Spleen (tissue), 11 donors: Measurements from ENCODE around the gene DDB1. TPM values are rescaled to one million over a fixed set of nuclear protein-coding genes. Genes with fewer than 3 reads are reported as not detected.

Experiments used
- DNase-seq: peaks from one replicate; pipeline ENCODE4 v3.0.0-alpha.2; 2020
- H3K27ac ChIP-seq, 8 donors: fragments of 200-600 bp; sonication (generic) in 7 of 8; 1 replicate in 4 of 8; 2 replicates in 4 of 8; pipeline versions ENCODE4 v1.5.0 to v1.8.0; 2016 to 2021; ENCODE audit warnings: inconsistent platforms in 4 of 8, mild to moderate bottlenecking in 4 of 8, moderate library complexity in 1 of 8
- H3K27me3 ChIP-seq, 7 donors: fragments of 200-600 bp; sonication (generic) in 6 of 7; replicated peaks in 1 of 7; 1 replicate in 4 of 7; 2 replicates in 3 of 7; pipeline versions ENCODE4 v1.5.0 to v1.8.0; 2016 to 2021; ENCODE audit warnings: inconsistent platforms in 3 of 7, mild to moderate bottlenecking in 1 of 7
- H3K36me3 ChIP-seq, 6 donors: fragments of 200-600 bp; sonication (generic) in 5 of 6; 1 replicate in 4 of 6; 2 replicates in 2 of 6; pipeline versions ENCODE4 v1.5.0 to v1.8.0; 2016 to 2021; ENCODE audit warnings: inconsistent platforms in 2 of 6
- H3K4me1 ChIP-seq, 6 donors: fragments of 200-600 bp; sonication (generic) in 5 of 6; 1 replicate in 3 of 6; 2 replicates in 3 of 6; pipeline versions ENCODE4 v1.5.0 to v1.8.0; 2016 to 2021; ENCODE audit warnings: inconsistent platforms in 3 of 6
- H3K4me3 ChIP-seq, 8 donors: fragments of 200-600 bp; sonication (generic) in 7 of 8; 1 replicate in 4 of 8; 2 replicates in 4 of 8; pipeline versions ENCODE4 v1.5.0 to v1.8.0; 2016 to 2021; ENCODE audit warnings: inconsistent platforms in 4 of 8, mild to moderate bottlenecking in 4 of 8, moderate library complexity in 2 of 8
- H3K9me3 ChIP-seq, 8 donors: fragments of 200-600 bp; sonication (generic) in 7 of 8; 1 replicate in 4 of 8; 2 replicates in 4 of 8; pipeline versions ENCODE4 v1.5.0 to v1.8.0; 2016 to 2021; ENCODE audit warnings: inconsistent platforms in 4 of 8
- CTCF ChIP-seq, 11 experiments: fragments of 200-600 bp in 7 of 11; fragments of 450-650 bp in 4 of 11; sonication (generic) in 4 of 11; IDR thresholded peaks in 8 of 11; conservative IDR thresholded peaks in 3 of 11; 1 replicate in 7 of 11; 2 replicates in 4 of 11; pipeline versions ENCODE4 v1.4.0 to v1.8.0; 2016 to 2021; ENCODE audit warnings: antibody characterized with exemption in 11 of 11, inconsistent platforms in 4 of 11, mild to moderate bottlenecking in 1 of 11
- POLR2A ChIP-seq, 3 donors: fragments of 450-650 bp; IDR thresholded peaks; one replicate each; pipeline ENCODE4 v1.5.1; 2017; ENCODE audit warnings: antibody characterized with exemption in 3 of 3, mild to moderate bottlenecking in 1 of 3
- POLR2AphosphoS5 ChIP-seq, 3 donors: sonication (generic); formaldehyde crosslinking; IDR thresholded peaks; one replicate each; pipeline ENCODE4 v1.5.1; 2017; ENCODE audit warnings: antibody characterized with exemption in 3 of 3
- WGBS, 5 donors: extraction: QIAGEN DNeasy Blood & Tissue Kit in 3 of 5; methylation state at CpG; one replicate each; pipeline versions ENCODE4 v1.1.5 to v1.1.7; 2013 to 2018; 5-methylcytosine and 5-hydroxymethylcytosine counted together
- intact Hi-C: fragments of 100-400 bp; cut with DNase I; formaldehyde crosslinking; loops from one replicate; pipeline ENCODE4 v1.15.0; 2023; ENCODE audit warnings: low total_unique reads
- polyA plus RNA-seq, 3 donors: library from polyadenylated mRNA; stranded (reverse); fragments of 200-250 nt; gene quantifications; one replicate each; pipeline ENCODE4 v1.2.1, GENCODE V29; 2013
- total RNA-seq, 7 donors: library from RNA; depleted of rRNA in 3 of 7; stranded (reverse); fragments of >200 nt in 3 of 7; fragmentation: NEBNext Ultra II Directional in 4 of 7; extraction: Animal tissue kit (Norgen Biotek cat#: 25700) in 4 of 7; gene quantifications; one replicate each; pipeline versions ENCODE4 v1.1.0 to v1.2.1, GENCODE V29; 2016 to 2021
- donor health status: healthy with polysubstance abuse.
- donor health status: DM: no; HTN: no; CAD: no; lungs with moderate emphysema.
- donor health status: DM: no; HTN: no; CAD: no.
- donor health status: Bipolar disorder and iron deficiency.
- donor health status: healthy.
- donor health status: DM: no; HTN: no; CAD: no.
- donor health status: DM: yes; HTN: yes; CAD: no.

DDB1 gene
- total and polyA plus RNA-seq, 10 donors: 68.7 to 157 (median 133) TPM

DNA sequence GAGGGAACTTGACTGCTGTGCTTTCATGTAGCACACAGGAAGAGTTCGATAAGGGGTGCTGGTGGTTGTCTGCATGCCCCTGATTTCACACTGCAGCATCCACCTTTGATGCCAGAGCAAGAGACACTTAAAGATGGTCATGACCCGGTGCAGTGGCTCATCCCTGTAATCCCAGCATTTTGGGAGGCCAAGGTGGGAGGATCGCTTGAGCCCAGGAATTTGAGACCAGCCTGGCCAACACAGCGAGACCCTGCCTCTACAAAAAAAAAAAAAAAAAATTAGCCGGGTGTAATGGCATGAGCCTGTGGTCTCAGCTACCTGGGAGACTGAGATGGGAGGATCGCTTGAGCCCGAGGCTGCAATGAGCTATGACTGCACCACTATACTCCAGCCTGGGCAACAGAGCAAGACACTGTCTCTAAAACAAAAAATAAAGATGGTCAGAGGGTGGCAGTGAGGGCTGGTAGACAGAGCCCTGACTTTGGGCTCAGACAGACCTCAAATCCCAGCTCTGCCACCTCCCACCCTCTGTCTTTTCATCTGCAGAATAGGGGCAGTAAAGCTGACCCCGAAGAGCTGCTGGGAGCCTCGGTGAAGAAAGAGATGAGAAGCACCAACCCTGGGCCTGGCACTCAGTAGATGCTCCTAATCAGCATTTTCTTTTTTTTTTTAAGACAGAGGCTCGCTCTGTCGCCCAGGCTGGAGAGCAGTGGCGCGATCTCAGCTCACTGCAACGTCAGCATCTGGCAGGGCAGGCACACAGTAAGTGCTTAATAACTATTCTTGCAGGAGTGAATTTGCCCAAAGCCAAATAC is 55.5 kb downstream of the DDB1 start:
- Histone ChIP-seq H3K9me3 (no peaks in the 10 kb centered on the region), H3K27ac (no peak overlapping the region), H3K4me3 (no peak overlapping the region), H3K27me3 (no peaks in the 10 kb centered on the region), H3K36me3 (no peaks in the 10 kb centered on the region), H3K4me1 (no peaks in the 10 kb centered on the region)
- WGBS, 5 donors: 90 to 95% (median 91%) methylated on average over 14 of the region's 14 CpGs
- TF ChIP-seq POLR2A (IDR thresholded peaks at IDR 0.05): no peak
- TF ChIP-seq POLR2AphosphoS5 (IDR thresholded peaks at IDR 0.05): no peak
- no peak for TF ChIP-seq CTCF (IDR thresholded peaks at IDR 0.05 in 8 of 11, conservative IDR thresholded peaks at IDR 0.05 in 3 of 11)
- no peak for DNase-seq
- intact Hi-C loops: no loop called here

- H3K4me3 ChIP-seq: no peak overlapping the region
- no peaks in the 10 kb centered on the region for H3K27me3 ChIP-seq
Observed at GRCh38 chr11:61275191-61275590, 57.7 kb downstream of the DDB1 start.

GRCh38 chr11:61274084-61274483 is 58.8 kb downstream of the DDB1 start:
- WGBS, 5 donors: 94 to 100% (median 95%) methylated on average over 4 of the region's 4 CpGs
- no peak for DNase-seq
- intact Hi-C loops: no loop called here
- TF ChIP-seq POLR2AphosphoS5 (IDR thresholded peaks at IDR 0.05): no peak
- no peak for TF ChIP-seq POLR2A (IDR thresholded peaks at IDR 0.05)
- no peak for TF ChIP-seq CTCF (IDR thresholded peaks at IDR 0.05 in 8 of 11, conservative IDR thresholded peaks at IDR 0.05 in 3 of 11)
- no peak overlapping the region for H3K27ac ChIP-seq
- no peaks in the 10 kb centered on the region for H3K9me3 ChIP-seq
- H3K4me3 ChIP-seq: no peak overlapping the region
- no peaks in the 10 kb centered on the region for H3K4me1 ChIP-seq
- H3K27me3 ChIP-seq: no peaks in the 10 kb centered on the region
- H3K36me3 ChIP-seq: no peaks in the 10 kb centered on the region

More at GRCh38 chr11:61275191-61275590, 57.7 kb downstream of the DDB1 start:
- no peaks in the 10 kb centered on the region for H3K9me3 ChIP-seq
- no peaks in the 10 kb centered on the region for H3K4me1 ChIP-seq
- TF ChIP-seq POLR2A (IDR thresholded peaks at IDR 0.05) (no peak), CTCF (IDR thresholded peaks at IDR 0.05 in 8 of 11, conservative IDR thresholded peaks at IDR 0.05 in 3 of 11) (no peak), POLR2AphosphoS5 (IDR thresholded peaks at IDR 0.05) (no peak)
- no peaks in the 10 kb centered on the region for H3K36me3 ChIP-seq
- H3K27ac ChIP-seq: no peak overlapping the region
- WGBS, 5 donors: 82 to 97% (median 91%) methylated on average over 4 of the region's 4 CpGs
- DNase-seq: no peak
- intact Hi-C loops: no loop called here

DNA sequence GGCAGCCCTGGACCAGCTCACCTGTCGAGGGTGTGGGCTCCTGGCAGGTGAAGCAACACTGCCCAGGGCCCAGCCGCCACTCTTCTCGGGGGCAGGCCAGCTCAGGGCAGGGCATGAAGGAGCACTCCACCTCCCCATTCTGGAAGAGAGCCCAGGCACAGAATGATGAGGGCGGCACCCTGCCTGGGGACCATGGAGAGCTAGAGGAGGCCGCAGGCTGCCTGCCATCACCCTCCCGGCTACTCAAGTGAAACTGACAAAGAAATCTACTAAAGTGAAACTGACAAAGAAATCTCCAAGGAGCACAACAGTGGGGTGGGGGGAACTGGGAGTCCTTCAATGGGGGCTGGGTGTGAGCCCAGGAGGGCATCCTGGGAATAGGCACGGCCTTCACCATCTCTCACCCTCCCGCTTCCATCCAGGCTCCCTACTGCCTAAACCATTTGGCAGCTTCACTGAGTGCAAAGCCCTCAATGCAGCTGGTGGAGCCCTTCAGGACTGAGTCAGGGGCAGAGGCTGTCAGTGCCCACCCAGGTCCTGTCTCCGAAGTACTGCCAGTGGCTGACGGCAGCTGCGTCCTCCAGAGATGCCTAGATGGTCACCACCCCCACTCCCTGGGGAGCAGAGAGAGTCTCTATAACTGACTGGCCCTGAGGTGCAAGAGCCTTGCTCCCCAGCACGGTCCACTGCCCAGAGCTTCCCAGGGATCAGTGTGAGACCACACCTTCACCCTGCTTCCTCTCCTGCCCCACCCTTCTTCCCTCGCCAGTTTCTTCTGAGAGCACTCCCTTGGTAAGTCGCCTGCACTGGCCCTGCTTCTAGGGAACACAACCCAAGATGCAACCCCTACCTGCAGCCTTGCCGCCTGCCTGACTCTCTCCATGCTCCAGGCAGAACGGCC is 59.5 kb downstream of the DDB1 start:
- Histone ChIP-seq H3K27ac (no peak overlapping the region), H3K9me3 (no peaks in the 10 kb centered on the region), H3K4me1 (no peaks in the 10 kb centered on the region), H3K4me3 (no peak overlapping the region), H3K27me3 (no peaks in the 10 kb centered on the region), H3K36me3 (no peaks in the 10 kb centered on the region)
- intact Hi-C loops: no loop called here
- DNase-seq: no peak
- no peak for TF ChIP-seq POLR2A (IDR thresholded peaks at IDR 0.05)
- TF ChIP-seq CTCF (IDR thresholded peaks at IDR 0.05 in 8 of 11, conservative IDR thresholded peaks at IDR 0.05 in 3 of 11): no peak
- no peak for TF ChIP-seq POLR2AphosphoS5 (IDR thresholded peaks at IDR 0.05)
- WGBS, 5 donors: 79 to 89% (median 84%) methylated on average over 14 to 16 of the region's 16 CpGs
